ENCODE results near the gene RIPPLY2.

GRCh38 chr6:83860782-83861495, 7.8 kb downstream of the RIPPLY2 start:
- TF ChIP-seq POLR2A (IDR thresholded peaks at IDR 0.05) (no peak), CTCF (IDR thresholded peaks at IDR 0.05) (no peak), EP300 (IDR thresholded peaks at IDR 0.05) (no peak)
